IPS-18a (cell line): ENCODE measurements around the gene MAD2L1BP.

ENCODE experiments used
- H3K27ac ChIP-seq: one replicate; pipeline ENCODE4 v1.5.1; 2013; ENCODE audit warnings: low read length
- H3K27me3 ChIP-seq: one replicate; pipeline ENCODE4 v1.6.1; 2013; ENCODE audit warnings: mild to moderate bottlenecking, low read length; ENCODE audit not compliant: control insufficient read depth, insufficient read depth
- H3K36me3 ChIP-seq: one replicate; pipeline ENCODE4 v1.6.1; 2013; ENCODE audit warnings: low read depth, low read length; ENCODE audit not compliant: control insufficient read depth
- H3K4me1 ChIP-seq: one replicate; pipeline ENCODE4 v1.6.1; 2013; ENCODE audit warnings: low read depth, low read length; ENCODE audit not compliant: control insufficient read depth
- H3K4me3 ChIP-seq: one replicate; pipeline ENCODE4 v1.5.1; 2013; ENCODE audit warnings: low read length
- H3K9ac ChIP-seq: one replicate; pipeline ENCODE4 v1.6.1; 2013; ENCODE audit warnings: mild to moderate bottlenecking, low read length, moderate library complexity
- H3K9me3 ChIP-seq: one replicate; pipeline ENCODE4 v1.6.1; 2013; ENCODE audit warnings: low read depth, low read length; ENCODE audit not compliant: control insufficient read depth

Gene MAD2L1BP

DNA sequence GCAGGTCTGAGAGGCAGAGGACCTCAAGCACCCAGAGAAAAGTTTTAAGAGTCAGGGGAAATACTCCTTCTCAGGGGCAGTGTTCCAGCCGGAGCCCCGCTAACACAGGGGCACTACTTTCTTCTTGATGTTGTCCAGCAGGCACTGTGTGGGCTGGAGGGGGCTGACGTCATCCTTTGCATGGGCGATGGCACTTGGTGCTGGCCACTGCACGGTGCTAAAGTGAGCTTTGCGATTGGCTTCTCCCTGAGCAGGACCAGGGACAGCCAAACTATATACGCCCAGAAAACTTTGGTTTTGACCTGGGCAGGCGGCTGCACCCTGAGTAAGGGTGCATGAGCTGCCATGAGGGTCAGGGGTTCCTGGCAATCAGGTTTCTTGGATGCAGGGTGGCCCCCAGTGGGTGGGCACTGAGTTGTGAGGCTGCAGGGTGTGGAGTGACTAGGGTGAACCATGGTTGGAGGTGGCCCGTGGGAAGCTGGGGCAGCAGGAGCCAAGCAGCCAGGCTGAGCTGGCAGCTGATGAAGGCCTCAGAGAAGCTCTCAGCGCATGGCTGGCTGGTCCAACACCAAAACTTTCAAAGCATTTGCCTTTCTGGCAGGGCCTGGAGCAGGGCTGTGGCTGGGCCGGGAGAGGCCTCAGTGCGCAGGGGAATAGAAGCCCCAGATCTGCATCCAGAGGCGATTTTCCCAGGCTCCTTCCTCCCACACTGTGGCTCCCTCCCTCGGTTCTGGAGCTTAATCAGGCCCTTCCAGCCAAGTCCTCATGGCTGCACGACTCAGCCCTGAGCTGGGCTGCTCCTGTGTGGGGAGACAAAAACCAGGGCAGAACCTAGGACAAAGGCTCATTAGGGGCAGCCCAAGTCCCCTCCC lies 33.6 kb downstream of the MAD2L1BP start:
- no peak overlapping the region for H3K9ac ChIP-seq
- peaks cover 25% of the 10 kb centered on the region for H3K36me3 ChIP-seq
- H3K27ac ChIP-seq: no peak overlapping the region
- no peaks in the 10 kb centered on the region for H3K27me3 ChIP-seq
- H3K9me3 ChIP-seq: no peaks in the 10 kb centered on the region
- H3K4me3 ChIP-seq: no peak overlapping the region
- peaks cover 18% of the 10 kb centered on the region for H3K4me1 ChIP-seq

DNA sequence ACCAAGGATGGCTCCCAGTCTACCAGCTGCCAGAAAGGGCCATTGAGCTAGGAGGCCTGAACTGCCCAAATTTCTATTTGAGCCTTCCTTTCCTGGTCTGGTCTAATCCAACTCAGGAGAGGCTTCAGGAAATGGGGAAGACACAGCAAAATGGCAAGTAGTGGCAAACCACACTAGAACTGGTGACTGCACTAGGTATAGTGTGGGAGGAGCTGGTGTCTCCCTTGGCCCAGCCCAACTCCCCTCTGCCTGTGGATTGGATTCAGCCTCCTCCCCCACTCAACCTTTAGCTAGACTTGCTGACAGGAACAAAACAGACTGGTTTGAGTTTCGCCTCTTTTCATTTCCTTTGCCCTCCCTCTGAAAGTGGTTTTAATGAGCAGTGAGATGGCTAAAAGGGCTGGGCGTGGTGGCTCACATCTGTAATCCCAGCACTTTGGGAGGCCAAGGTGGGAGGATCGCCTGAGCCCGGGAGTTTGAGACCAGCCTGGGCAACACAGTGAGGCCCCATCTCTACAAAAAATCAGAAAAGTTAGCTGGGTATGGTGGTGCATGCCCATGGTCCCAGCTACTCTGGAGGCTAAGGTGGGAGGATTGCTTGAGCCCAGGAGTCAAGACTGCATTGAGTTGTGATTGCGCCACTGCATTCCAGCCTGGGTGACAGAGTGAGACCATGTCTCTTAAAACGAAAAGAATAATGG lies 34.4 kb downstream of the MAD2L1BP start:
- H3K27ac ChIP-seq: no peak overlapping the region
- H3K4me3 ChIP-seq: no peak overlapping the region
- no peaks in the 10 kb centered on the region for H3K27me3 ChIP-seq
- H3K4me1 ChIP-seq: peaks cover 18% of the 10 kb centered on the region
- no peak overlapping the region for H3K9ac ChIP-seq
- H3K36me3 ChIP-seq: peaks cover 32% of the 10 kb centered on the region
- no peaks in the 10 kb centered on the region for H3K9me3 ChIP-seq

DNA sequence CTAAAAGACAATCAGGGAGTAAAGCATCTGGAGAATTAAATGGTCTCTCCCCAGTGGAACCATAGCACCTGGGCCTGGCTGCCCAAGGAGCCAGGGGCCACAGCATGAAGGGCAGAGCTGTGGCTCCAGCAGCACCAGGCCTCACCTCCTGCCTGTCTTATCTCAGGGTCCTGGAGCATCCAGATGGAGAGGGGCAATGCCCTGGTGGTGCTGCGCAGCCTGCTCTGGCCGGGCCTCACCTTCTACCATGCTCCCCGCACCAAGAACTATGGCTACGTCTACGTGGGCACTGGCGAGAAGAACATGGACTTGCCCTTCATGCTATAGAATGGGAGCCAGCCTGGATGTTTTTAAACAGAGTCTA lies 35.0 kb downstream of the MAD2L1BP start:
- peaks cover 38% of the 10 kb centered on the region for H3K36me3 ChIP-seq
- no peaks in the 10 kb centered on the region for H3K27me3 ChIP-seq
- H3K4me1 ChIP-seq: peaks cover 18% of the 10 kb centered on the region
- H3K27ac ChIP-seq: no peak overlapping the region
- no peaks in the 10 kb centered on the region for H3K9me3 ChIP-seq
- no peak overlapping the region for H3K9ac ChIP-seq
- H3K4me3 ChIP-seq: no peak overlapping the region

DNA sequence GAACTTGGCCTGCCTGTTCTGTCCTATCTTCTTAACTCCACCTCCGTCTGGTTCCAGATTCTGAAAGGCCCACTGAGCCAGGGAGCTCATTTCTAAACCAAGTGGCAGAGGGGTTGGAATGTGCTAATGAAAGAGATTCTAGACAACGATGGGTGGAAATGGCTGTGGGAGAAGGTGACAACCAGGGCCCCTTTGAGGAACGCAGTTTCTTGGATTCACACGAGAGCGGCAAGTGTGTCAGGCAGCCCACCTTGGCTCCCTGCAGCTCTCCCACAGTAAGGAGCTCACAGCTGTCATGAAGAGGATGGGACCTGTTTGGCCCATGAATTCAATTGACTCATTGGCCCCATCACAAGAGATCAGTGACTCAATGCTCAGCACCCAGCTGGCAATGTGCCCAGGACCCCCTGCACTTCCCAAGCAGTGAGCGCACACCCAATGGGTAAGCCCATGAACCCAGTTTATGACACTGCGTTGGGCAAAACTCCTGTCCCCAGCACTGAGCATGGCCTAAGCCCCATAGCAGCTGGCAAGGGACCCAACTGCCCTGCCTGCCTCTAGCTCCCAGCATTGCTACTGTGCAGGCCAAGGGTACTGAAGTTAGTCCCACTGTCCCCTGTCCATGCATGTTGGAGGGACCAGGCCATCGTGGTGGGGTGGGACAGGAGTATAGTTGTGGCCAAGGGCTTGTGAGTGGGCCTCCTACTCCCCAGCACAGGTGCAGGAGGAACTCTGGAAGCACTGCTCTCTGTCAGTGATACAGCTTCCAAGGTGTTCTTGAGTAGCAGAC lies 35.6 kb downstream of the MAD2L1BP start:
- peaks cover 18% of the 10 kb centered on the region for H3K4me1 ChIP-seq
- no peaks in the 10 kb centered on the region for H3K27me3 ChIP-seq
- no peak overlapping the region for H3K4me3 ChIP-seq
- H3K36me3 ChIP-seq: peaks cover 39% of the 10 kb centered on the region
- no peaks in the 10 kb centered on the region for H3K9me3 ChIP-seq
- no peak overlapping the region for H3K27ac ChIP-seq
- no peak overlapping the region for H3K9ac ChIP-seq

DNA sequence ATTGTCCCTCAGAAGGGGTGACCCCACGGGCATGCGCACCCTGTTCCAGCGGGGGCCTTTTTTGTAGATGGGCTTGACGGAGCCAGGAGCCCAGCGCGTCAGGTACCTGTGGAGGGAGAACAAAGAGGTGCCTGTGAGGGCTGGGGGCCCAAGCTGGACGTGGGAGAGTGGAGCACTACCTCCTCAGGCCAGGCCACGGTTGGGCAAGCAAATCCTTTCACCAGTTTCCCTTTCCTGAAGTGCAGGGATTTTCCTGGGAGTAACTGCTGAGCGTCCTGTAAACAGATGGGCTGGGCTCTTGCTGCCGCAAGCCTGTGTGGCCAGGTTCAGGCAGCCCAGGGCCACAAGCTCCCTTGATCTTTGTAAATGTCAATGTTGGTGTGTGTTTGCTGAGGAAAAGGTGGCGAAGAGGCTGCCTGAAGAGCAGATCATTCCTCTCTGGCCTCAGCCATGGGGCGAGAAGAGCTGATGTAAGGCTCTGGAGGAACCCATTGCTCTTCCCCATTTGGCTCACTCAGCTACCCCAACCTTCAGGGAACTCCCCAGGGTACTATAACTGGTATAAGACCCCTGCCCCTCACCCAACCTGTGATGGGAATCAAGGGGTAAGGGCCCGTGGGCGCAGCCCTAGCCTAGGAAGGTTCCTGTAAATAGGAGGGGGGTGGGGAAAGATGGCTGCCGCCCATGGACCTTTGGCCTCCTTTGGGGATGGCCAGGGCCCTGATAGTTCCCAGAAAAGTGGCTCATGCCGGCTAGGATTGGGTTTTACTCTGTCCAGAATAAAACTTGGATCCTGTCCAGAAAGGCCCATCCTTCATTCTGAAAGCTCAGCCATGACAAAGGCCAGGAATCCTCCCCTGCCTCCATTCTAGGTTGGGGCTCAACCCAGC lies 36.4 kb downstream of the MAD2L1BP start:
- H3K9ac ChIP-seq: no peak overlapping the region
- H3K36me3 ChIP-seq: peaks cover 44% of the 10 kb centered on the region
- H3K27ac ChIP-seq: no peak overlapping the region
- H3K9me3 ChIP-seq: no peaks in the 10 kb centered on the region
- H3K27me3 ChIP-seq: no peaks in the 10 kb centered on the region
- H3K4me3 ChIP-seq: no peak overlapping the region
- peaks cover 18% of the 10 kb centered on the region for H3K4me1 ChIP-seq

DNA sequence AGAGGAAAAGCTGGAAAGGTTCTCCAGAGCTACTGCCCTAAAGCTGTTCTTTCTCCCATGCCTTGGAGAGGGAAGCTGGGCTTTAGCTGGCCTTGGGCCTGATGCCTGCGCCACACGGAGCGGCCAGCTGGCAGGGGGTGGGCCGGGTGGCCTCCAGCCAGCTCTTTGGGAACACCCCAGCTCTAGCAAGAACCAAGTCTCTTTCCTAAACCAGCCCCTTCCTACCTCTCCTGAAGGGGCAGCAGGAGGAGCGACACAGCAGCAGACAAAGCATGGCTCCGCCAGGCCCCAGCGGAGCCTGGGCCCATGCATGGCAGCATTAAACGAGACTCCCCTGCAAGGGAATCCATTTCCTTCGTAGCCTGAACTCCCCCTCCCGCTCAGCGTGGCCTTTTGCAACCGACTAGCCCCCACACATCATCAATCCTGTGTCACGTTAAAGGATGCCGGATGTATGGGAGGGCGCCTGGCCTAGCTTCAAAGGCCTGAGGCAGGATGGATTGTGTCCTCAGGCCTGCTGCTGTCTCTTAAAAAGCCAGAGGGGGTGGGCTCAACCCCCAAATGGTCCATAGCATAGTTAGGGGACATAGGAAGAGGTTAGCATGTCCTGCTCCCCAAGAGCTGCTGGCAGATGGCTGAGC lies 37.9 kb downstream of the MAD2L1BP start:
- no peak overlapping the region for H3K9ac ChIP-seq
- no peak overlapping the region for H3K4me3 ChIP-seq
- no peak overlapping the region for H3K27ac ChIP-seq
- no peaks in the 10 kb centered on the region for H3K27me3 ChIP-seq
- H3K9me3 ChIP-seq: no peaks in the 10 kb centered on the region
- peaks cover 60% of the 10 kb centered on the region for H3K36me3 ChIP-seq
- H3K4me1 ChIP-seq: peaks cover 6% of the 10 kb centered on the region

DNA sequence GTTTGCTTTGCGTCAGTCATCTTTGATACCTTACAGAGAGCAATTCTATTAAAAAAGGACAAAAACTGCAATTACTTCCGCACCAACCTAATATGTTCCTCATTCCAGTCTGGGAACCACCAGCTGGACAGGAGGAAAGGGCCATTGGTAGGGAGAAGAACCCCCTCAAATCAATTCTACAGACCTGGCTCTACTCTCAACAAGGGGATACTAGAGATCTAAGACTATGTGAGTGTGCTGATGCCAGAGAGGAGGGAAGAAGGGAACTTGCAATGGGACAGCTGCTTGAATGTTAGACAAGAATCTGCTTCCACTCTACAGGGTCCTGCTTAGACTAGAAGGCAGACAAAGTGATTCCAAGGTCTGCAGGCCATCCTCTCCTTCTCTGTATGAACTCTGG lies 38.7 kb downstream of the MAD2L1BP start:
- H3K36me3 ChIP-seq: peaks cover 66% of the 10 kb centered on the region
- H3K4me1 ChIP-seq: no peaks in the 10 kb centered on the region
- H3K27ac ChIP-seq: no peak overlapping the region
- H3K9ac ChIP-seq: no peak overlapping the region
- no peaks in the 10 kb centered on the region for H3K9me3 ChIP-seq
- H3K27me3 ChIP-seq: no peaks in the 10 kb centered on the region
- H3K4me3 ChIP-seq: no peak overlapping the region

DNA sequence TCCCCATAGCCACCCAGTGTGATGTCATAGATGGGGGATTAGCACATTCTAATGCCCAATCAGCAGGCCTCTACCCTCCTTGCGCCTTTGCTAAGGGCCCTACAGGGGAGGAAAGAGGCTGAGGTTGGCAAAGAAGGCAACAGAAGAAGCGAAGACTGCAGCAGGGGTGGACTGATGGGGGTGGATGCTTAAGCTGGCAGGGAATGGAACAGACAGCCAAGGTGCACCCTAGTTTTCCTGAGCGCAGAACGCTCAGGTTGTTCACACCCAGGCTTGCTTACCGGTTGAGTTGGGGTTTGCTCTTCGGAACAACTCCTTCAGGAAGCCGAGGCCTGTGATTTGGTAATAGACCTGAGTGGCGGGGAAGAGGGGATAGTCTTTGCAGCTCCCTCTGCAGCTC lies 39.3 kb downstream of the MAD2L1BP start:
- no peak overlapping the region for H3K4me3 ChIP-seq
- no peaks in the 10 kb centered on the region for H3K4me1 ChIP-seq
- H3K9me3 ChIP-seq: no peaks in the 10 kb centered on the region
- no peak overlapping the region for H3K9ac ChIP-seq
- H3K27me3 ChIP-seq: no peaks in the 10 kb centered on the region
- peaks cover 68% of the 10 kb centered on the region for H3K36me3 ChIP-seq
- no peak overlapping the region for H3K27ac ChIP-seq

DNA sequence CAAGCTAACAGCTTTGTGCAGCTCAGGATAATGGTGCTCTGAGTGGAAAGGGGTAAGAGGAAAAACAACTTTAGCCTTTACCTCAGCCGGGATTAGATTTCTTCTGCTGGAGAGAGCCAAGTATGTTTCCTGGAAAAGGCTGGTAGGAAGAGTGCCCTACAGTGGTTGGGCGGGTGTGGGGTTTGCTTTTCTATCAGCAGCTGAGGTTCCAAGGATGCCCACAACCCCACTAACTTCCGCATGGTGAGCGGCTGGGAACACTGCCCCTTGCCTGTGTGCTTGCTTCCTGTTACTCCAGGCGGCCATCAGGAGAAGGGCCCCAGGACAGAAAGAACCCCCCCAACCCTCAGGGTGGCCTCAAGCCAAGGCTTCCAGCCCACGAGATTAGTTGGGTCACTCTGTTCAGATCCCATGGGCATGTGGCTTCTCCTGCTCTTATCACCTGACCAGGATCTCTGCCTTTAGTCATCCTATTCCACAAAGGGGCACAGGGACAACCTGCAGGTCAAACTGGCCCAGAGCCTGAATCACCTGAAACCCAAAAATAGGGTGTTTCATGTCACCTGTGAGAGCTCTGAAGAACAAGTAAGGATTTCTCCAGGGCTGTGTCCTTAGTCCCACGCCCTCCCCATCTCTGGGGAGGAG lies 41.4 kb downstream of the MAD2L1BP start:
- Histone ChIP-seq H3K9ac (no peak overlapping the region), H3K27ac (no peak overlapping the region), H3K36me3 (peaks cover 69% of the 10 kb centered on the region), H3K4me1 (no peaks in the 10 kb centered on the region), H3K27me3 (no peaks in the 10 kb centered on the region), H3K9me3 (no peaks in the 10 kb centered on the region), H3K4me3 (no peak overlapping the region)

DNA sequence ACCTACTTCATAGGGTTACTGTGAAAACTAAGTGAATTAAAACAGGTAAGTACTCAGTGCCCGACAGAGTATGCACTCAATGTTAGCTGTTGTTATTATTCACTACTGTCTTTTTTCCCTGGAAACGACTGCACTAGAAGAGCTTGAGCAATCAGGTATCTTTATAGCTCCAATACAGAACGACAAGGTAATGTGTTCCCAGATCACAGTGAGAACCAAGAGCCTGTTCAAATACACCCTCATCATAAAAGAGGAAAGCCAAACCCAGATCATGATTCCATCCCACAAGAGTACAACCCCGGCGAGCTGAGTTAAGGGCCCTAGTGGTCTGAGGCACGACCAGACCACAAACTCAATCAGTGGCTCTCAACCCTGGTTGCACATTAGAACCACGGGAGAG lies 42.1 kb downstream of the MAD2L1BP start:
- Histone ChIP-seq H3K36me3 (peaks cover 69% of the 10 kb centered on the region), H3K4me3 (no peak overlapping the region), H3K9ac (no peak overlapping the region), H3K27me3 (no peaks in the 10 kb centered on the region), H3K27ac (no peak overlapping the region), H3K9me3 (no peaks in the 10 kb centered on the region), H3K4me1 (no peaks in the 10 kb centered on the region)
